Measurements from ENCODE around the gene CACNA1H.

Gene CACNA1H

DNA sequence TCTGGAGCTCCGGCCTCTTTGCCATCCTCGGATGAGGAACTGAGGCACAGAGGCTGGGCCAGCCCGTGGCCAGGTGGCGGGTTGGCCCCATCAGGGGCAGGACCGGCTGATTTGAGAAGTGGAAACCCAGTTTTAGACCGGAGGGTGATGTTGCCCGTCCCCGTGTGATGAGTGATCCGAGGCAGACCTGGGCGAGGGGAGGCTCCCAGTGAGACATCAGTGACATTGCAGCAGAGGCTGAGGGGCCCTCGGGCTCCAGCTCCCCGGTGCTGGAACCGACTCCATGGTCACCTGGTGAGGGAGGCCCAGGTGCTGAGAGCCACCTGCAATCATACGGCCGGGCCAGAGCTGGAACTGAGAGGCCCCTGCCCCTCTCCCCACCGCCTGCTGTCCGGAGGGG lies 26.9 kb upstream of the CACNA1H start:
- Histone ChIP-seq H4K20me1 (ENCODE audit: low read depth, low read length) (no peaks in the 10 kb centered on the region), H3K4me2 (ENCODE audit: low read depth, low read length, poor library complexity, severe bottlenecking) (no peak overlapping the region), H3K79me2 (ENCODE audit: insufficient read depth, low read length) (no peaks in the 10 kb centered on the region), H3K27me3 (ENCODE audit: low read length) (no peaks in the 10 kb centered on the region), H3K4me3 (ENCODE audit: insufficient read depth, low read length, poor library complexity, severe bottlenecking) (no peak overlapping the region), H2AFZ (ENCODE audit: low read depth, low read length, severe bottlenecking) (no peak overlapping the region), H3F3A (ENCODE audit: insufficient read depth) (no peaks in the 10 kb centered on the region), H3K9ac (ENCODE audit: low read length) (no peak overlapping the region), H3K9me2 (replicated peaks; ENCODE audit: insufficient read depth, low read length) (no peaks in the 10 kb centered on the region), H3K27ac (ENCODE audit: low read depth, low read length) (no peak overlapping the region), H3K9me3 (ENCODE audit: insufficient read depth, low read length) (no peaks in the 10 kb centered on the region), H3K36me3 (ENCODE audit: low read length) (no peaks in the 10 kb centered on the region)
- no peak for TF ChIP-seq CTCF (IDR thresholded peaks at IDR 0.05; ENCODE audit: insufficient read depth, low read length, poor library complexity, severe bottlenecking)
- no peak for TF ChIP-seq EZH2phosphoT487 (conservative IDR thresholded peaks at IDR 0.05; ENCODE audit: low read length)

DNA sequence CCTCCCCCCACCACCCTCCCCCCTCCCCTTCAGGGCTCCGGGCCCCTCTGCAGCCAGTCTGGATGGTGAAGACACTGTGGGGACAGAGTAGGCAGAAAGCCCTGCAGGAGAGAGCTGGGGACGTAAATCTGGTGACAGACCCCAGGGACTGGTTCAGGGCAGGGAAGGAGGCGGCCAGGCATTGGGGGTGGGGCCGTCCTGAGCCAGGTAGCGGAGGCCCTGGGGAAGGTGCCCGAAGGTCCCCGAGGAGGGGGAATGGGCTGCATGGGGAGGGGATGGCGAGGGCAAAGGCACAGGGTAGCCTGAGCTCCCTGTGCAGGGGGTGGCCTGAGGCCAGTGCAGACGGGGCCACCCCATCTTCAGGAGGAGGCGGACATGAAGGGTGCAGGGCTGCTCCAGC lies 26.3 kb upstream of the CACNA1H start:
- Histone ChIP-seq H3K9me3 (ENCODE audit: insufficient read depth, low read length) (no peaks in the 10 kb centered on the region), H3K4me2 (ENCODE audit: low read depth, low read length, poor library complexity, severe bottlenecking) (no peak overlapping the region), H3F3A (ENCODE audit: insufficient read depth) (no peaks in the 10 kb centered on the region), H3K27ac (ENCODE audit: low read depth, low read length) (no peak overlapping the region), H2AFZ (ENCODE audit: low read depth, low read length, severe bottlenecking) (no peak overlapping the region), H3K9me2 (replicated peaks; ENCODE audit: insufficient read depth, low read length) (no peaks in the 10 kb centered on the region), H3K79me2 (ENCODE audit: insufficient read depth, low read length) (no peaks in the 10 kb centered on the region), H3K9ac (ENCODE audit: low read length) (no peak overlapping the region), H4K20me1 (ENCODE audit: low read depth, low read length) (no peaks in the 10 kb centered on the region), H3K36me3 (ENCODE audit: low read length) (no peaks in the 10 kb centered on the region), H3K4me3 (ENCODE audit: insufficient read depth, low read length, poor library complexity, severe bottlenecking) (no peak overlapping the region), H3K27me3 (ENCODE audit: low read length) (no peaks in the 10 kb centered on the region)
- no peak for TF ChIP-seq EZH2phosphoT487 (conservative IDR thresholded peaks at IDR 0.05; ENCODE audit: low read length)
- TF ChIP-seq CTCF (IDR thresholded peaks at IDR 0.05; ENCODE audit: insufficient read depth, low read length, poor library complexity, severe bottlenecking): no peak

DNA sequence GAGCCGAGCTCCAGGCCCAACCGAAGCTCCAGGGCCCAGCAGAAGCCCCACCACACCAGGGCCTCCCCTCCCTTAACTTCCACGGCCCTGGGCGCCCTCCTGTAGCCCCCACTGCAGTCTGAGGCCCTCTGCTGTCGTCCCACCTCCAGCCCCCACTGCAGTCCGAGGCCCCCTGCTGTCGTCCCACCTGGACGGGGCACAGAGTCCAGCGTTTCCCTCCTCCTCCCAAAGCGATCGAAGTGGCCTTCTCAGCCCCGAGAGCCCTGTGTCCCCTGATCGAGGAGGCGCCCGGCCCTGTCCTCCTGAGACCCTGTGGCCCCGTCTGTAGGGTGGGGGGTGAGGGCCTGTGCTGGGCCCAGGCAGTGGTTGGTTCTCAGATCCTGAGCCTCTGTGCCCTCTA lies 25.8 kb upstream of the CACNA1H start:
- H3K4me2 ChIP-seq (ENCODE audit: low read depth, low read length, poor library complexity, severe bottlenecking): no peak overlapping the region
- no peak overlapping the region for H3K9ac ChIP-seq (ENCODE audit: low read length)
- no peaks in the 10 kb centered on the region for H3K27me3 ChIP-seq (ENCODE audit: low read length)
- H3K4me3 ChIP-seq (ENCODE audit: insufficient read depth, low read length, poor library complexity, severe bottlenecking): no peak overlapping the region
- no peaks in the 10 kb centered on the region for H3K36me3 ChIP-seq (ENCODE audit: low read length)
- no peak overlapping the region for H2AFZ ChIP-seq (ENCODE audit: low read depth, low read length, severe bottlenecking)
- no peak overlapping the region for H3K27ac ChIP-seq (ENCODE audit: low read depth, low read length)
- no peaks in the 10 kb centered on the region for H3K9me3 ChIP-seq (ENCODE audit: insufficient read depth, low read length)
- no peaks in the 10 kb centered on the region for H3K79me2 ChIP-seq (ENCODE audit: insufficient read depth, low read length)
- H3F3A ChIP-seq (ENCODE audit: insufficient read depth): no peaks in the 10 kb centered on the region
- H4K20me1 ChIP-seq (ENCODE audit: low read depth, low read length): no peaks in the 10 kb centered on the region
- no peak for TF ChIP-seq EZH2phosphoT487 (conservative IDR thresholded peaks at IDR 0.05; ENCODE audit: low read length)
- TF ChIP-seq CTCF (IDR thresholded peaks at IDR 0.05; ENCODE audit: insufficient read depth, low read length, poor library complexity, severe bottlenecking): no peak
- no peaks in the 10 kb centered on the region for H3K9me2 ChIP-seq (replicated peaks; ENCODE audit: insufficient read depth, low read length)

Measured in SU-DHL-6 (cell line).